T-helper 2 cell (primary cell): ENCODE results near the gene DPF3.

ENCODE experiments used
- DNase-seq, 5 experiments: peaks; one replicate each; pipeline versions ENCODE4 v3.0.0 to v3.0.0-alpha.2; 2012 to 2022

DPF3 gene

GRCh38 chr14:72904218-72904617 lies 10.3 kb upstream of the DPF3 start:
- DNase-seq: no peak

GRCh38 chr14:72903716-72904115 lies 9.8 kb upstream of the DPF3 start:
- DNase-seq: no peak

GRCh38 chr14:72902801-72903530 lies 9.1 kb upstream of the DPF3 start:
- DNase-seq: no peak

- DNase-seq: no peak
Measured at GRCh38 chr14:72901361-72901760, 7.5 kb upstream of the DPF3 start.

- no peak for DNase-seq
Measured at GRCh38 chr14:72898448-72898847, 4.5 kb upstream of the DPF3 start.

GRCh38 chr14:72894623-72895378 lies 900 bp upstream of the DPF3 start:
- DNase-seq: no peak

GRCh38 chr14:72894323-72894622 lies 372 bp upstream of the DPF3 start:
- no peak for DNase-seq

- peak in 2 of 5 experiments; percentile 16 to 22 for DNase-seq
Measured at GRCh38 chr14:72892879-72893635, 844 bp downstream of the DPF3 start.

- DNase-seq: peak in 2 of 5 experiments; percentile 9 to 48
Measured at GRCh38 chr14:72892103-72892878, 1.6 kb downstream of the DPF3 start.

GRCh38 chr14:72891666-72892102 lies 2.2 kb downstream of the DPF3 start:
- no peak for DNase-seq

- DNase-seq: no peak
Measured at GRCh38 chr14:72889366-72889765, 4.5 kb downstream of the DPF3 start.

- no peak for DNase-seq
Measured at GRCh38 chr14:72888636-72889201, 5.2 kb downstream of the DPF3 start.

- no peak for DNase-seq
Measured at GRCh38 chr14:72888192-72888591, 5.7 kb downstream of the DPF3 start.

GRCh38 chr14:72887514-72887913 lies 6.4 kb downstream of the DPF3 start:
- no peak for DNase-seq

GRCh38 chr14:72884386-72884785 lies 9.5 kb downstream of the DPF3 start:
- no peak for DNase-seq

GRCh38 chr14:72883961-72884360 lies 9.9 kb downstream of the DPF3 start:
- DNase-seq: no peak

- DNase-seq: no peak
Measured at GRCh38 chr14:72883109-72883508, 10.8 kb downstream of the DPF3 start.

GRCh38 chr14:72882463-72882862 lies 11.4 kb downstream of the DPF3 start:
- no peak for DNase-seq

GRCh38 chr14:72882047-72882446 lies 11.9 kb downstream of the DPF3 start:
- no peak for DNase-seq

- no peak for DNase-seq
Measured at GRCh38 chr14:72881543-72881942, 12.4 kb downstream of the DPF3 start.

- no peak for DNase-seq
Measured at GRCh38 chr14:72880820-72881219, 13.1 kb downstream of the DPF3 start.

GRCh38 chr14:72880164-72880563 lies 13.7 kb downstream of the DPF3 start:
- DNase-seq: no peak

GRCh38 chr14:72879431-72879830 lies 14.5 kb downstream of the DPF3 start:
- no peak for DNase-seq
